Islet of Langerhans (tissue), 1 donor: ENCODE results near the gene MXRA8.
"Not testable (repeated sequence)": the region's sequence is repeated elsewhere in the genome, so short reads cannot be mapped to it uniquely, and the experiment has no call there.

Experiments used
- FAIRE-seq: peaks from one replicate; lab custom pipeline; 2011; peaks lifted over from hg19 to GRCh38; lab: Jason Lieb, UNC

The MXRA8 gene

DNA sequence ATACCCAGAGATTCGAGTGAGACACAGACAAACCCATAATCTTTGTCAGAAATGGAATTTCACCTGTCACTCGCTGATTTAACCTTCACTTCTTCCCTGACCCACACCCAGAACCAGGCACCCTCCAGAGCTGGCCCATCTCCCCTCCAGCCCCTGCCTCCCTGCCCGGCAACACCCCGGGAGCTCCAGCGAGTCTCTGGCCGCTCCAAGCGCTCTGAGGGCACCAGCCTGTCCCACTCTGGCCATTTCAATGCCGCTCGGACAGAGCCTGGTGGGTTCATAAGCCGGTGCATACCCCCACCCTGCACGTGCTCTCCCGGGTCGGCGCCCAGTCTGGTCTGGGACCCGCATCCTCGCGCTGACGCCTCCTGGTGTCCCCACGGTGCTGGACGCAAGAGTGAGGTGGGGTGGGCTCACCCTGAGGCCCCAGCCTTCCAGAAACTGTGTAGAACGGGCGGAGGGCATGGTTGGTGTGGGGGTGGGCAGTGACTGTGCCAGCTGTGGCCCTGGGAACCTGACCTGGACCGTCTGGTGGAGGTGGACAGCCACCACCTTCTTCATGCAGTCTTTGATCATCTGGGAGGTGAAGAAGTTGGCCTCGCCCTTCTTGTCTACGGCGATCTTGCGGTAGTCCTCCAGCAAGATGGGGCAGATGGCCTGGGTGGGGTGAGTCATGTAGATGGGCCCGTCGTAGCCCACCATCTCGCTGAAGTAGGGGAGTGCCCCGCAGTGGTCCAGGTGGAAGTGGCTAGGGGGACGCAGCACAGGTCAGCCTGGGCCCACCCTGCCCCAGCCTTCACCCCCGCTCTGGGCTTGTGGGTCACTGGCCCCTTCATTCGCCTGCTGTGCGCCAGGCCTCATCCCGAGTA, 39.3 kb downstream of the MXRA8 start:
- no peak for FAIRE-seq

DNA sequence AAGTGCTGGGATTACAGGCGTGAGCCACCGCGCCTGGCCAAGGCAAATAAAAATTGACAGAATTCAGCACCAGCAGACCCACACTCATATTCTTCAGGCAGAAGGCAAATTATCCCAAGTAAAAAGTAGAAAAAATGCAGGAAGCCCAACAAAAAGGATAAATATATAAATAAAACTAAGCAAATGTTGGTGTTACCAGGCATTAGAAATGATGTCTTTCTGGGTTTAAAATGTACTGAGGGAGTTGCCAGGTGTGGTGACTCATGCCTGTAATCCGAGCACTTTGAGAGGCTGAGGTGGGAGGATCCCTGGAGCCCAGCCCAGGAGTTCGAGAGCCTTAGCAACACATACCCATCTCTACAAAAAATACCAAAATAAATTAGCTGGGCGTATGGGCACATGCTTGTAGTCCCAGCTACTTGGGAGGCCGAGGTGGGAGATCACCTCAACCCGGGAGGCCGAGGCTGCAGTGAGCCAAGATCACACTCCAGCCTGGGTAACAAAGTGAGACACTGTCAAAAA, 40.2 kb downstream of the MXRA8 start:
- peak; percentile 92 for FAIRE-seq

DNA sequence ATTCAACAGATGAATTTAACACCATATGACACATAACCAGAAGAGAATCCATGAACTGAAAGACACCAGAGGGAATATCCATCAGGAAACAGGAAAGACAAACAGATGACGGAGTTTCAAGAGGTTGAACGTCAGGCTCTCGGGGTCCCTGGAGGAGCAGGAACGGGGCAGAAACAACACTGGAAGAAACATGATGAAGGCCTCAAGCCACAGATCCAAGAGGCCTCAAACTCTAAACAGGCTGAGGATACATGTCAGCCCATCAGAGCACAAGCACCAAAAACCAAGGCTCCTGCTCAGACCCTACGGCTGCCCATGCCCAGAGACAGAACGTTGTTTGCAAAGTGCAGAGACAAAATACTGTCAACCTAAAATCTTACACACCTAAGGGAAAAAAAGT, 40.9 kb downstream of the MXRA8 start:
- no peak for FAIRE-seq

DNA sequence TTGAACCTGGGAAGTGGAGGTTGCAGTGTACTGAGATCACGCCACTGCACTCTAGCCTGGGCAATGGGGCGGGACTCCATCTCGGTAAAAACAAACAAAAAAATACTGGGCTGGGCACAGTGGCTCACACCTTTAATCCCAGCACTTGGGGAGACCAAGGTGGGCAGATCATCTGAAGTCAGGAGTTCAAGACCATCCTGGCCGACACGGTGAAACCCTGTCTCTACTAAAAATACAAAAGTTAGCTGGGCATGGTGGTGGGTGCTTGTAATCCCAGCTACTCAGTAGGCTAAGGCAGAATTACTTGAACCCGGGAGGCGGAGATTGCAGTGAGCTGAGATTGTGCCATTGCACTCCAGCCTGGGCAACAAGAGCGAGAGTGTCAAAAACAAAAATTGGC, 42.2 kb downstream of the MXRA8 start:
- not testable (repeated sequence) for FAIRE-seq

DNA sequence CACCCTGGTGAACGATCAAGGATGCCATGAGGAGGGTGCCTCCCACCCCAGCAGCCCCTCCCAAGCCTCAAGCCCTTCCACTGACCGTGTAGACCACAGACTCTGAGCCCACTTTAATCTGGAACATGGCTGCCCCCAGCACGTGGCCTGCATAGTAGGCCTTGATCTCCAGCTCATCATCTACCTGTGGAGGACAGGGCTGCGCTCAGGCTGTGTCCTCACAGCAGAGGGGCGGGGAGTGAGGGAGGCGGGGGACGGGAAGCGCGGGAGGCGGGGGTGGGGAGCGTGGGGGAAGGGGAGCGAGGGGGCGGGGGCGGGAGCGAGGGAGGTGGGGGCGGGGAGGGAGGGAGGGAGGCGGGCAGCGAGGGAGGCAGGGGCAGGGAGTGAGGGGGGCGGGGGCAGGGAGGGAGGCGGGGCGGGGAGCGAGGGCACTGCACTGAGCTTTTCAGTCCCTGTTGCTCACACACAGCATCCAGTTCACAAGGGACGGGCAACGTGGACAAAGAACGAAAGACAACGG, 42.9 kb downstream of the MXRA8 start:
- no peak for FAIRE-seq

DNA sequence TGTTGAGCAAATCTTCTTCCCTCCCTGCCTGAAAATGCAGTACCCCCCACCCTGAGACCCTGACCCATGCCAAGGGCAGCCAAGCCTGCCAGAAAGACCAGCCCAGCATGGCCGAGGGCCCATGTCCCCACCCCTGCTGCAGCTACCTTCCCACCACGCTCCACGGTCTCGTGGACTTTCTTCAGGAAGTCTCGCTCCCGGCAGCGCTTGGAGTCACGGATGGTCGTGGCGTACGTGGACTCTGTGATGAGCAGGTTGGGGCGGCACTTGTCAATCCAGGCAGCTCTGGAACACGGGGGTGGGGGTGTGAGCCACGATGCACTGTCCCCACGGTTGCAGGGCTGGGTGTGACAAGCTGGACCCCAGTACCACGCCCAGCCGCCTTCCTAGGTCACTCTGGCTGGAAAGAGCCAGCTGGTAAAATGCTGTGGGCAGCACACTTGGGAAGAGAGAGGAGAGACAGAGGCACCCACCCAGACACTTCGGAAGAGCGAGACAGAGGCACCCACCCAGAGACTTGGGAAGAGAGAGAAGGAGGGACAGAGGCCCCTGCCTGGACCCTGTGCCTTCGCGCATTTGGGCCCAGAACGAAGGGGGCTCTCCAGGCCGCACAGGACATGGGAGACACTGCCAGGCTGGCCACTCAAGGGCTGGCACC, 43.5 kb downstream of the MXRA8 start:
- no peak for FAIRE-seq

DNA sequence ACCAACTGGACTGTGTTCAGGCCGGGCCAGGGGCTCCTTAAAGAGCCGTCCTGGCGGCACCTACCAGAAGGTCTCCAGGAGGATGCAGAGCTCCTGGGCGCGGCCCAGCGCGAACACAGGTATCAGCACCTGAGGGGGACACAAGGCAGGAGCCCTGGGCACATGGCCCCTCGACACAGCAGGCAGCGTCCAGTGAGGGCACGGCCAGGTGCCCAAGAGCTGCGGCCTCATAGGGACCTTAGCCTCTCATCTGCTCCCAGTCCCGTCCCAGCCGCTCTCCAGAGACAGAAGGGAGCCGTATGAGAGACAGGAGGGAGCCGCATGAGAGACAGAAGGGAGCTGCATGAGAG, 44.1 kb downstream of the MXRA8 start:
- no peak for FAIRE-seq

DNA sequence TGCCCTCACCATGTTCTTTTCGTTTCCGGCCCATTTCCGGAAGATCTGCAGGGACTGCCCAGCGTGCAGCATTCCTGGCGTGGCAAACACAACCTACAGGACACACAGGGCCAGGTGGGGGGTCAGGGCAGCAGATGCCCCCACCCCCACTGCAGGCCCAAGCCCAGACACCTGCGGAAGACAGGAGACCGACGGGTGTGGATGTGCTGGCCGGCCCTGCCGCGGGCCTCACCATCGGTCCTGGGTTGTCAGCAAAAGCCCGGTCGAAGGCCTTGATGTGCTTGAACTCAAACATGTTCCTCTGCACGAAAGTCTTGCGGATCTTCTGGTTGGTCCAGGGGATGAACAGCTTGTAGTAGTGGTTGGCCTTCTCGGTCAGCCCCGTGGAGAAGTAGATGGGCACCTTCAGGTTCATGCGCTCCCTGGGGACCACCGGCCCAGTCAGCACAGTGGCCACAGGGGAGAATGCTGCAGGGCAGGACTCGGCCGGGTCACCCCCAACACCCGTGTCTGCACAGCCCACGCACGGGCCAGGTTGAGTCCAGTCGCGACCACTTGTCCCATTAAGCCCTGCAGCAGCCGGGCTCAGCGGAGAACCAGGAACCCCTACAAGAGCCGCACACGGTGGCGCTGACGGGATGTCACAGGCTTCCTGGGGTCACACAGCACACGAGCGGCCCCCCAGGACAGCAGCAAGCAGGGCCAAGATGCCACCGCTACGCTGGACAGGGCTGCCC, 44.7 kb downstream of the MXRA8 start:
- FAIRE-seq = no peak

DNA sequence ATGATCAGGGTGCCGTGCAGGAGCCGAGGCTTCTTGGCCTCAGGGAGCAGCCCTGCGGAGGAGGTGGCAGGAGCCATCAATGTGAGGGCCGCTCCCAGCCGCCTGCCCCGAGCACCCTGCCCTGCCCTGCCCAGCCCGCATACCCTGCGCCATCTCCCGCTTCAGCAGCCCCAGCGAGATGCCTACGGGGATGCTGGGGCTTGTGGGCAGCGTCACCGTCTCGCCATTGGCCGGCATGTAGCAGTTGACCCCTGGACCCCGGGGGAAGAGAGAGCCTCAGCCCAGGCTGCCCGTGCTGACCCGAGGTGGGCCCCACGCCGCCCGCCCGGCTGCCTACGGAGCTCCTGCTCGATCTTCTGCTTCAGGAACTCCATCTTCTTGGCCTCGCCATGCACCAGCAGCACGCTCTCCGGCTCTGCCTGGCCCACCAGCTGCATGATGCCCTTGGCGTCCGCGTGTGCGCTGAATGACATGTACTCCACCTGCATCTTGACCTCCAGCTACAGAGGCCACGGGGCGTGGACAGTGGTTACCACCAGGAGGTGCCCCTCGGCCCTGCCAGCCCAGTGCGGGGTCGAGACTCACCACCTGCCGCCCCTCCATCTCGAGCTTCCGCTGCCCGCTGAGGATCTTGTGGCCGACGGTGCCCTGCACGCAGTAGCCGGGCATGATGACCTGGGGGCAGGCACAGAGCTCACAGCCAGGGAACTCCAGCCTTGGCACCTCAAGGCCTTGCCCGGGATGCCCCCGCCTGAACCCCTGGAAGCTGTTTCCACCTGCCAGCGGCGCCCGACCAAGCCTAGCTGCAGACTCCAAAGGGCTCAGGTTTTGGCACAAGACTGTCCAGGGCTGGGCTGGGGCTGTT, 45.7 kb downstream of the MXRA8 start:
- FAIRE-seq = no peak

DNA sequence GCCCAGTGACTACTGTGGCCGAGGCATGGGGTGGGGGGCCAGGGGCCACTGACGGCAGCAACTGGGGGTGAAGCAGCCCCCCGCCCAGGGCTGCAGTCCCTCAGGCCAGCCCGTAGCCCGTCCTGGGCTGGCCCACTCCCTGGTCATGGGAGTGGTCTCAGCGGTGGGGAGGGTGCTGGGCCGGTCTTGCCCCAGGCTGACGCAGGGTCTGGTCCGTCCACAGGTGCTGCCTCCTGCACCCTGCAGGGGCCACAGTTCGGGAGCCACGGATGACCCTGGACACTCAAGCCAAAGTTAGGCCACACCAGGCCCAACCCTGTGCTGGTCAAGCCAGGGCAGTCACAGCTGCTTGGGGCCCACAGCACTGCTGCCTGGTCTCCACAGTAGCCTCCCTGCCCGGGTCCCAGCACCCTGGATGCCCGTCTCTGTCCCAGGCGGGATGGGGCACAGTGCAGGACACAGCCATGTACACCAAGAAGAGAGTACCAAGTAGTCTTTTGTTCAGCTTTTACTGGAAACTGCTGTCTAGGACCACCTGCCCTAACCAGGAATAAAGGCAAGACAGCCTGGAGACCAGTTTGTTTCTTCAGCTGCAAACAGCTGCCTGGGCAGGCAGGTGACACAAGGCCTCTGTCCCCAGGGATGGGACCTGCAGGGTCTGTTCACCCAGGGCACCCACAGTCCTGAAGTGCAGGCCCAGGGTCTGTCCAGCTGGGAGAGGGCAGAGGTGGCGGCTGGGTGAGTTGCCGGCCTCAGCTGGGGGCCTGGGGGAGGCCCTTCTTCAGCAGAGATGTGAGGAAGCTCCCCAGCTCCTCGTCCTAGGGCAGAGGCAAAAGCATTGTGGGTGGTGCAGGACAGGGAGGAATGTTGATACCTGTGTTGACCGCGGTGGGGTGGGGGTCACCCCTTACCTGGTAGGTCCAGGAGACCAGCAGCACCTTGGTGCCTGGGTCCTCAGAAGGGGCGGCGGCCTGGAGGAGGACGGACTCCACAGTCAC, 46.9 kb downstream of the MXRA8 start:
- FAIRE-seq = no peak

DNA sequence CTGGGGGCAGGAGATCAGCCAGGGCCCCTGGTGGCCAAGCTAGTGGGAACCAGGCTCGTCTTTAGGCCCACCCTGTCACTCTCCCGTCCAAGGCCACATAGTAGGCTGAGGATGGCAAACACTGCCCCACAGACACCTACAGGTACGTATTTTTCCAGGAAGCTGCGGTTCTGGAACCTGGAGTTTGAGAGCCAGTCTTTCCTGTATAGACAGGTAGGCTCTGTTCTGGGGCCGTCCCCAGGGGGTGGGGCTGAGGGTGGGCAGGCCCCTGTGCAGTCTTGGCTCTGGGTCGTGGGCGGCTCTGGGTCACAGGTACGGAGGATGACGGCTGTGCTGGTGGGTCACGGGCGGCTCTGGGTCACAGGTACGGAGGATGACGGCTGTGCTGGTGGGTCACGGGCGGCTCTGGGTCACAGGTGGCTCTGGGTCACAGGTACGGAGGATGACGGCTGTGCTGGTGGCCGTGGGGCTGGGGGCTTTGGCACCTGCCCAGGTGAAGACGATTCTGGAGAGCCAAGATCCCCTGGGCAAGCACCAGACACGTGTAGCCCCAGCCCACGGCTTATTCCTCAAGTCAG, 47.8 kb downstream of the MXRA8 start:
- no peak for FAIRE-seq

DNA sequence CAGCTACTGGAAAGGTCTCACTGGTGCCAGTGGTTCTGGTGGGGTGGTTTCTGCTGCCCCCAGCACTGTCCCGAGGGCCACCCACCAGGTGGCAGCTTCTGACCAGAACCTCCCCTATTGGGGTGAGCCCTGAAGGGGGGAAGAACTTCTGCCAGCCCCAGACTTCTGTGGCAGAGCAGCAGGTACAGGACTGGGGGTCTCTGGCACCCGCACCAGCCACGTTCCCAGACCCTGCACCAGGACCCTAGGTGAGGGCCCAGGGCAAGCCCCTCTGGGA, 48.3 kb downstream of the MXRA8 start:
- no peak for FAIRE-seq

DNA sequence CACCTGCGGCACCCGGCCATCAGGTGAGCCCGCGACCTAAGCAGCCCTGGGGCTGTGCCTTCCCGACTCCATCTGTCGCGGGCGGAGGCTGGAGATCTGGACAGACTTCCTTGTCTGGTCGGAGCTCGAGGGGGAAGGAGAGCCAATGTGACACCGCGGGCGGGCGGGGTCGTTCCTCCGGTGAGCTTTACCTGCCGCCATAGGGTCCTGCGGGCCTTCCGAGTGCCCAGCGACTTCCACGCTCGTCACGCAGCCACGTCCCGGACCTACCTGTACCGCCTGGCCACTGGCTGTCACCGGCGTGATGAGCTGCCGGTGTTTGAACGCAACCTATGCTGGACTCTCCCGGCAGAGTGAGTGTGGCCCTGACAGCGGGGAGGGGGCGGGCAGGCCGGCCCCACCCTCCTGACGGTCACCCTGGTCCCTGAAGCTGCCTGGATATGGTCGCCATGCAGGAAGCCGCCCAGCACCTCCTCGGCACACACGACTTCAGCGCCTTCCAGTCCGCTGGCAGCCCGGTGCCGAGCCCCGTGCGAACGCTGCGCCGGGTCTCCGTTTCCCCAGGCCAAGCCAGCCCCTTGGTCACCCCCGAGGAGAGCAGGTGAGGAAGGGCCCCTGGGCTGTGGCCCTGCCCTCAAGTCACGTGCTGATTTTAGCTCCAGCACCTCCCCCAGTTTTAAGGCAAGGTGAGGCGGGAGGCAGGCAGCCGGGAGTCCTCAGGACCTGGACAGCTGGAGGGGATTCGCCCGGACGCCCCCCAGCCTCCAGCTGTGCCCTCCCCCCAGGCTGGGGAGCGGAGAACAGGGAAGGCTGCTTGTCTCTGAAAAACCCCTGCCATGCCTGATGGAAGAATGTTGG, 48.9 kb downstream of the MXRA8 start:
- FAIRE-seq = no peak

DNA sequence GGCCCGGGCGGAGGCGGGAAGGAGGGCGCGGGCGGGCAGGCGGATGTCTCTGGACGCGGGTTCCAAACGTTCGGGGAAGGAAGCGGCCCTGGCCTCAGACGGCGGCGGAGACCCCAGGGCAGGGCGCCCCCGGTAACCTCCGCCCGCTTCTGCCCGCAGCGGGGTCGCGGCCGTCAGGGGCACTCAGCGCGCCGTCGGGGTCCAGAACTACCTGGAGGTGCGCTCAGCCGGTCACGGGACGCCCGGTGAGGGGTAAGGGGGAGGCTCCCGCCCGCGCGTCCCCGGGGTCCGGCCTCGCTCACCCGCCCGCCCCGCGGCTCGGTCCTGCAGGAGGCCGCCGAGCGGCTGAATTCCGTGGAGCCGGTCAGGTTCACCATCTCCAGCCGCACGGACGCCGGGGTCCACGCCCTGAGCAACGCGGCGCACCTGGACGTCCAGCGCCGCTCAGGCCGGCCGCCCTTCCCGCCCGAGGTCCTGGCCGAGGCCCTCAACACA, 49.6 kb downstream of the MXRA8 start:
- FAIRE-seq = no peak

DNA sequence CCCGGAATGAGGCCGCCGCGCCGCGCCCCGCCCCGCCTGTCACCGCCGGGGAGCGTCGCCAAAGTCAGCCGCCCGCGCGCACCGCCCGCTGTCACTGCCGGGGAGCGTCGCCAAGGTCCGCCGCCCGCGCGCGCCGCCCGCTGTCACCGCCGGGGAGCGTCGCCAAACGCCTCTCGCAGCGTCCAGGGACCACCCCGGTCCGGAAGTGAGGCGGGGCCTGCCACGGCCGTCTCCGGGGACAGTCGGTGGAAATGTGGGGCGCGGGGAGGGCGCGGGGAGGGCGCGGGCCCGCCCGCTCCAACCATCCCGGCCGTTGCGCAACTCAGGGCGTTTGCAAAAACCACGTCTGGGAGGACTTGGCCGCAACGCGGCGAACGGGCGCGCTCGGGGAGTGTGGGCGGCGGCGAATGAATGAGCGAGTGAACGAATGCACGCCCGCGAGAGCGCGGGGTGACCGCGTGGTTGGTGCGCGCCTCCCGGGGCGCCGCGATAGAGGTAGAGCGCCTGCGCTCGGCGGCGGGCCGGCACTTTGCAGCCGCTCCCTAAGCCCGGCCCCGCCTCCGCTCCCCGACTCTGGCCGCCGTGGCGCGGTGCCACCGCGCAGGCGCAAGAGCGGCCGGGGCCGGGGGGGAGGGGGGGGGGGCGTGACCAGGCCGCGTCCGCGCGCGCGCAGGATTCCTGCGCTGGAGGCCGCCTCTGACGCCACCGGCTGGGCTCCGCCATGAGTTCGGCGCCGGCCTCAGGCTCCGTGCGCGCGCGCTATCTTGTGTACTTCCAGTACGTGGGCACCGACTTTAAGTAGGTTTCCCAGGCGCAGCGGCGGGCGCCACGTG, 50.2 kb downstream of the MXRA8 start, which contains the start of the genes ACAP3 and PUSL1:
ACAP3 (minus strand) TSS at position 8 of the 833 bp plus-strand sequence. CDS start 115 bp downstream, outside the sequence.
PUSL1 (plus strand) TSS at position 675 of the 833 bp plus-strand sequence; CDS start at position 722, 47 bp downstream.
- FAIRE-seq = no peak

DNA sequence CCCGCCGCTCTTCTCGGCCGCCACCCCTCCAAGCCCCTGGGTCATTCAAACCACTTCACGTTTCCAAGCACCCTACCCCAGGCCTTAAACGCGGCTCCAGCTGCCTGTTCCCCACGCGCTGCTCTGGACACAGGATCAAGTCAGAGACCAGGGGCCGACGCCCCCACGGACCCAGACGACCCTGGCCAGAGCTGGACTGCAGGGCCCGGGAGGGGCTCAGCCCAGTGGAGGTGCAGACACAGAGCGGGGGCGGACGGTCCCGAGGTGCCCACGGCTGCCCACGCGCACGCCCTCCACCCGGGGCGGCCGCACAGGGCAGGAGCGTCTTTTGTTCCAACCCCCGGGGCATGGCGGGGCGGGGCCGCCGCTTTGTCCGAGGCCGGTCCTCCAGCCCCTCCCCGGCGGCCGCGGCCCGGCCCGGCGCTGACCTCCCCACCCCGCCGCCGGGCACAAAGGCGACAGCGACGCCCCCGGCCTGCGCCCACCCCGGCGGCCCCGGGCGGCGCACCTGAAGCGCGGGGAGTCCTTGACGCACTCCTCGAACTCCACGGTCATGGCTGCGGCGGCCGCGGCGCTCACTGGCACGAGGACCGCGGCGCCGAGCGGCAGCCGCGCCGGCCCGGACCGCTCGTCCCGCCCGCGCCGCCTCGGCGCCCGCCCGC, 51.0 kb downstream of the MXRA8 start:
- FAIRE-seq = no peak

DNA sequence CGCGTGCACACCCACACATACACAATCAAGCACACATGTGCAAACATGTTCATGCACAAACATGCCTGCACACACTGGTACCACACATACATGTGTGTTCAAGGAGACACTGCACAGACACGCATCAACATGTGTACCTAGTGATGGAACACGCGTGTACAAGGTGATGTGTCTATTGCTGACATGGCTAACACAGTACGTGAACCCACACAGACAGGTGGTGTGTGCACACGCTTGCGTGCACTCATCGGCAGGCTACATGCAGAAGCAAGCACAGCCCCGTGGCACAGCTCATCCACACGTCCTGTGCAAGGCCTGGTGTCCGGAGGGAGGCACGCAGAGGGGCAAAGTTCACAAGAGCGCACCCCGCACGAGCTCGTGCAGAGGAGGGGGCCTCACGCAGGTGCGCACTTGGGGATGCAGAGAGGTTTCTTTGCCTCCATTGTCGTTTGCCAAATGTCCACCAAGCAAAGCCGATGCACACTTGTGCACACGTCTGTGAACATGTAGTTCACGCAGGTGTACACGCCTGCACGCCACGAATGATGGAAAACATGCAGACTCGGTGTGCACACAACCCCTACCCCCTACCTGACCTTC, 51.6 kb downstream of the MXRA8 start:
- FAIRE-seq = no peak
